Measurements from ENCODE around the gene TRIP13.
A peak's percentile ranks its signal among the peaks of the same experiment; 100 is the strongest.
"Not testable (repeated sequence)": the region's sequence is repeated elsewhere in the genome, so short reads cannot be mapped to it uniquely, and the experiment has no call there.

The TRIP13 gene

DNA sequence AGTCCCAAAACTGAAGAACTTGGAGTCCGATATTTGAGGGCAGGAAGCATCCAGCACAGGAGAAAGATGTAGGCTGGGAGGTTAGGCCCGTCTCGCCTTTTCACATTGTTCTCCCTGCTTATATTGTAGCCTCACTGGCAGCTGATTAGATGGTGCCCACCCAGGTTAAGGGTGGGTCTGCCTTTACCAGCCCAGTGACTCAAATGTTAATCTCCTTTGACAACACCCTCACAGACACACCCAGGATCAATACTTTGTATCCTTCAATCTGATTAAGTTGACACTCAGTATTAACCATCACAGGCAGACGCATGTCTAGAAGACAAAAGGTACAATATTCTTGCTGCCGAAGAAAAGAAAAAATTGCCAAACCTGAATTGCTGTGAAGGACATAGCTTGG lies 26.0 kb downstream of the TRIP13 start:
- not testable (repeated sequence) for DNase-seq (ENCODE audit: low spot score)

DNA sequence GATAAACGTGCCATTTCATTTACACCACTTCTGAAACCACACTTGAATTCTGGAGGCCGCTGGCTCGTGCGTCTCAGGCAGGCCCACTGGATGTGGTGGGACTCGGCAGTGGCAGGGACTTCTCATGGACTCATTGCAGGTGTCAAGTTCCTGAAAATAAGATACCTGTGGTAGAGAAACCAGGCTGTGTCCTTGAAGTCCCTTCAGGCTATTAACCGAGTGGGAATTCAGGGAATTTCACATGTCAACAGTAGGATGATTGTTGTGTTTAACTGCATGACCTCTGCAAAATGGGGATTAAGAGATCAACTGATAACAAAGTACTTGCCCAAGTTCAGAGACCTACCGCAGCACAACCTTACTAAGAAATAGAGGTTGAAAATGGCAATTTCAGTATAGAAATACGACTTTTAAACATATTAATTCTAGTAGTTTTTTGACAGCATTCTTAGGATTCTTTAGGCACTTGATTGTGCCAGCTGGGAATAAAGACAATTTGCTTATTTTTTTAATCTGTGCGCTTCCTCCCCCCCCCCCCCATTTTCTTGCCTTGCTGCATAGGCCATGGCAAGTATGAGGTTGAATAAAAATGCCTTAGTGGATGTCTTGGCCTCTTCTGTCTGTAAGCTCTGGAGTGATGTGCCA lies 26.8 kb downstream of the TRIP13 start:
- DNase-seq (ENCODE audit: low spot score) = no peak

DNA sequence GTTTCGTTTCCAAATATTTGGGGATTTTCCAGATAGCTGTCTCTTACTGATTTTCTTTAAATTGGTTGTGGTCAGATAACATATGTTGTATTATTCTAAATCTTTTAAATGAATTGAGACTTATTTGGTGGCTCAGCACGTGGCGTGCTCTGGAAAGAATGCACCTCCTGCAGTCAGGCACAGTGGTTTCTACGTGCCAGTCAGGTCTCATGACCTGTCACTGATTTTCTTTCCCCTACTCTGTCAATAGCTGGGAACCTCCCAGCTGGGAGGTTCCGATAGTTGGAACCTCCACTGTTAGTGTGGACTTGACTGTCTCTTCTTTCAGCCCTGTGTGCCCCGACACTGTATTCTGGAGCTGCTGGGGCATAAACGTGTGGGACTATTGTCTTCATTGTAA lies 27.6 kb downstream of the TRIP13 start:
- DNase-seq (ENCODE audit: low spot score) = no peak

DNA sequence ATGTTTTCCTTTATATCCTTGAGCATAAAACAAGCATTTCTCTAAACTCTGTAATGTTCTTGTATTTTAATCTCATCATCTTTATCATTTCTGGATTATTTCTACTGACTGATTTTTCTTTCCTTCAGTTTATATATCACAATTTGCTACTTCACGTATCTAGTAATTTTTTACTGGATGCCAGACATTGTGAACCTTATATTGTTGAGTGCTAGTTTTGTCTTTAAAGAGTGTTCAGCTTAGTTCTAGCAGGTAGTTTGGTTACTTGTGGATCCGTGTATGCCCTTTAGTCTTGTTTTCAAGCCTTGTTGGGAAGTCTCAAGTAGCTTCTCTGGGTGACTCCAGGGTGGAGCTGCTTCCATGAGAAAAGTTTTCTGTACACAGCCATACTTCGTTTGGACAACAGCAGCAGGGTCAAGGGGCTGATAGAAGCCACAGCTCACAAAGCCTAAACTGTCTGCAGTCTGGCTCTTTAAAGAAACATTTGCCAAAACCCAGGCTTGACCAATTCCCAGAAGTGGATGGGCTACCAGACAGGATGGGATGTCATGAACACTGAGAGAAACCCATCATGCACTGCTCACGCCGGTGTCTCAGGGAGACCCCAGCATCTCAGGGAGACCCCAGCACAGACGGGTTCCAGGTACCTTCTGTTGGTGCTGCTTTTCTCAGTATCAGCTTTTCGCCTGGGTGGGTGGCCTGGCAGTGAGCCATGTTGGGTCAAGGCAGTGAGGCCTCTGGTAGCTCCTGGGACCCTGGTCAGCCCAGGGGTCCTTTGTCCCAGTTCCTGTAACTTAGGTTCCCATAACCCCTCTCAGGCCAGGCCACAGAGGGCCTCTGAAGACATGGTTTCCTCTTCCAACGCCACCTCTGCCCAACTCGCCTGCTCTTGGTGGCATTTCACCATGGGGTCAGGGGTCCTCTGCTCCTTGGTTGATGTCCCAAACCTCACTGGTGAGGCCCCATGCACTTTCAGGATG lies 29.1 kb downstream of the TRIP13 start:
- DNase-seq (ENCODE audit: low spot score) = no peak

DNA sequence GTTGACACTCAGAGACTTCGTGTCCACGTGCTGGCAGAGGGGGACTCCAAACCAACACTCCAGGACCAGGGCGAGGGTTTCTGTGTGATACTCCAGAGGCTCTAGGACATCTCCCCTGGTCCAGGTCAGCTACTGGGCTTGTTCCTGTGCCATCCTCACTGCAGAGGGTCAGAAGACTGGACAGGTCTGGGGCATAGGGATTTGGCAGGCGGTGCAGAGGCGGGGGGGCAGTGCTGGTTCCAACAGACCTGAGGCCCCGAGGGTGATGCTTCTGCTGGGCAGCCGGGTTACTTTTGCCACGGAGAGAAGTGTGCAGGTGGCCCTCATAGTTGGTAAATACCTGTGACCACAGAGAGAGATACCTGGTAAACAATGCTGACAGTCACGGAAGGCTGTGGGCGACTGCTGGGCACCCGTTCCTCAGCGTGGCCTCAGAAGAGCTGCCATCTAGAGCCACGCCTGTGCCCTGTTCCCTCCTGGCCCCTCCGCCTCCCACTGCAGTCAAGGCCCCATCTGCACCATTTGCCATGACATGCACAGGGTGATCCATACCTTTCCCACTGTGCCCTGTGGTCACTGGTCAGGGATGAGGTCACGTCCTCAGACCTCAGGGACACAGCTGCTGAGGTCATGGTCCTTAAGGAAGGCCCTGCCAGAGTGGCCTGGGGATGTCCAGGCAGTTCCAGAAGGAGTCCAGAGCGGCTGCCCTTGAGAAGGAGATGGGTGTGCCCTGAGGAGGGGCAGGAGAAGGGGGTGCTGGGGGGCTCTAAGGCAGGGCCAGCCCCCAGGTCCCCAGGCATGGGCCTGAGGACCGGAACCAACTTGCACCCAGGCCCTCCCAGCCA lies 30.0 kb downstream of the TRIP13 start:
- DNase-seq (ENCODE audit: low spot score) = no peak

DNA sequence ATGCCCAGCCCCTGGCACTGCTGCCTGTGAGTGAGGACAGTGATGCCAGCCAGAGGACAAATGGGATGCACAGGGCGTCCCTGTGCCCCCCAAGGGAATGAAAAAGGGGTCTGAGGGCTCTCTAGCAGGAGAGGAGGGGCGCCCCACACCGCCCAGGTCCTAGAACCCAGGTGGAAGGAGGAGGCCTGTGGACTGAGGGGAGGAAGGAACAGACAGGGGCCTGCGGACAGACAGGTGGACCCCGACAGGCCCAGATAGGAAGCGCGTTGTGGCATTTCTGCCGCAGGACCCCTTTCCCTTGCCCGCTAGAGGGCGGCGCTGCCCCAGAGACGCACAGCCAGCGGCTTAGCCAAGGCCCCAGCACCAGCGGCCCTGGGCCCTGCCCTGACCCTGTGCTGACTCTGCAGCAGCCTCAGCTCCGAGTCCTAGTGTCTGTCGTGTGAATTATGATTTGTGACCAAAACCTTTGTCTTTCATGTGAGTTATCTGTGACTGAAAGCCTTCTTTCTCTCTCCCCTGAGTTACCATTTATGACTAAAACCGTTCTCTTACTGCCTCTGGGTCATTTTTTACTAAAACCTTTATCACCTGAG lies 30.7 kb downstream of the TRIP13 start:
- DNase-seq (ENCODE audit: low spot score) = peak; percentile 69

DNA sequence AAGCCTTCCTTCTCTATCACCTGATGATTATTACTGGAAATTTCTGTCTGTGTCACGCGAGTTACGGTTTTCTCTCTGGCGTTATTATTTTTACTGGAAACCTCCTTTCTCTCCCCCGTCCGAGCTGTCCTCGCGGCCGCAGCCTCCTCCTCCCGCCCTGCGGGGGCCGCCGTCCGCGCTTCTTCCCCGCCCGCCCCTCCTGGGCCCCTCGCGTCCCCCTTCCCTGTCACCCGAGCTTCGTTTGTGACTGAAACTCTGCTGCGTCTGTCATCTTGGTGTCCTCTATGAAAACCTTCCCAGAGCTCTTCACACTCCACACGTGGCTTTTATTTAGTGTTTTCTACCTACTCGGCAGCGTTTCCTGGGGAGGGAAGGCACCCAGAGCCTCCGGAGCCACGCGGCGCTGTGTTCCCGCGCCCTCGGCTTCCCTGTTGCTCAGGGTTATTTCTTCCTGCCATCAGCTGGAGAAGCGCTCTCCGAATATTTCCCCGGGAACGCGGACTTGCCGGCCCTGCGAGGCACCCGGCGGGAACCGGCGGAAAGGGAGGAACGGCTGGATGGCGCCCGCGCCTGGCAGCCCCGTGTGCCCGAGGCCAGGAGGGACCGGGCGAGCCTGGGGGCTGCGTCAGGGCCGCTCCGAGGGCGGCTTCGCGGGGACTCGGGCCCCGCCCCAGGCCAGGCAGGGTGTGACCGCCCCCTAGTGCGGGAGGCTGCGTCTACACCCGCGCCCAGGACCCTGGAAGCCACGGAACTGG lies 33.9 kb downstream of the TRIP13 start:
- DNase-seq (ENCODE audit: low spot score) = no peak

DNA sequence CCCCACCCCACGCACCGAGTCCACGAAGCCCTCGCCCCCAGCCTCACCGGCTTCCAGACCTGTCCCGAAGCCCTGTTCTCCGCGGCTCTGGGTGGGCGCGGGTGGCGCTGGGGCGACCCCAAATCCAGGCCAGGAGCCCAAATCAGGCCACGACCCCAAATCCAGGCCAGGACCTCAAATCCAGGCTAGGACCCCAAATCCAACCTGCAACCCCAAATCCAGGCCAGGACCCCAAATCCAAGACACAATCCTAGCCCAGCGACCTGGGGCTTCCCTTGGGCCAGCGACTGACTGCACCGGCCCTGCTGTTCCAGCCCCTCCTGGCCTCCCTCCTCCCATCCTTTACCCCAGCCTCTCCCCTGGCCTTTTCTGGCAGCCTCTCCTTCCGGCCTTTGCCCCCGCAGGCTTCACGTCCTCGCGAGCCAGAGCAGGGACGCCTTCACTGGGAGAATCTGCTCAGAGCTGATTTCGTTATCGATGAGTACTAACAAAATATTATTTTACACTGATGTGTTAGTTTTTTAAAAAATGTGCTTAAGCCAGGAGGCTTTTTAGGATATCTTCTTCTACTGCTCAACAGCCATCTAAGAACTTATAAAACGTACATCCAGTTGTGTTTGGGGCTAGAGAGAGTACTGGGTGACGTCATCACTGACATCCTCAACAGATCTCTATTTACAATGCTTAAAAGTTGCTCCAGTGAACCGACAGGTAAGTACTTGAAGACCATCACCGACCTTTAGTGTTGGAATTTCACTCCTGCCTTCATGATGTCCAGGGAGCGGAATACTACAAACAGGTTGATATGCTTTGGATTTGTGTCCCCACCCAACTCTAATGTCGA lies 34.7 kb downstream of the TRIP13 start:
- no peak for DNase-seq (ENCODE audit: low spot score)

DNA sequence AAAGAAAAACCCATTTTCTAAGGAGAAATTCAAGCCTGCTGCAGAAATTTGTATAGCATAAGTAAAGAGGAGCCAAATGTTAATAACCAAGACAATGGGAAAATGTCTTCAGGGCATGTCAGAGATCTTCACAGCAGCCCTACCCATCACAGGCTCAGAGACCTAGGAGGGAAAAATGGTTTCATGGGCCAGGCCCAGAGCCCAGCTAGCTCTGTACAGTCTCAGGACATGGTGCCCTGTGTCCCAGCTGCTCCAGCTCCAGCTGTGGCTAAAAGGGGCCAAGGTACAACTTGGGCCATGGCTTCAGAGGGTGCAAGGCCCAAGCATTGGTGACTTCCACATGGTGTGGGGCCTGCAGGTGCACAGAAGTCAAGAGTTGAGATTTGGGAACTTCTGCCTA lies 36.5 kb downstream of the TRIP13 start:
- not testable (repeated sequence) for DNase-seq (ENCODE audit: low spot score)

DNA sequence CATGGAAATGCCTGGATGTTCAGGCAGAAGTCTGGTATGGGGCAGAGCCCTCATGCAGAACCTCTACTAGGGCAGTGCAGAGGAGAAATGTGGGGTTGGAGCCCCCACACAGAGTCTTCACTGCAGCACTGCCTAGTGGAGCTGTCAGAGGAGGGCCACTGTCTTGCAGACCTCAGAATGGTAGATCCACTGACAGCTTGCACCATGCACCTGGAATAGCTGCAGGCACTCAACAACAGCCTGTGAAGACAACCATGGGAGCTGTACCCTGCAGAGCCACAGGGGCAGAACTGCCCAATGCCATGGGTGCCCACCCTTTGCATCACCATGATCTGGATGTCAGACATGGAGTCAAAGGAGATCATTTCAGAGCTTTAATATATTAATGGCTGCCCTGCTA lies 36.9 kb downstream of the TRIP13 start:
- no peak for DNase-seq (ENCODE audit: low spot score)

DNA sequence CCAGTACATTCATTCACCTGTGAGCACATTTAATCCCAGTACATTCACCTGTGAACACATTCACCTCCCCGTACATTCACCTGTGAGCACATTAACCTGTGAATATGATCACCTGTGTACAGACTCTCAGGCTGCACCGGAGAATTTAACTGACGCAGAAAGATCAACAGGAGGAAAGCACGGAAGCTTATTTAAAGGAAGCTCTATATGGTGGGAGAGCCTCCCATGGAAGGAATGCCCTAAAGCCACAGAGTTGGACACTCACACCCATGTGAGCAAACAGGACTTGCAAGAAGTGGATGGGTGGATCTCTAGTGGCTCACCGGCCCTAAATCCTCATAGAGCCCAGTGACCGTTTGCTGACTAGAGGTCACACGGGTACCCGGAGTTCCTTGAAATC lies 38.2 kb downstream of the TRIP13 start:
- no peak for DNase-seq (ENCODE audit: low spot score)

DNA sequence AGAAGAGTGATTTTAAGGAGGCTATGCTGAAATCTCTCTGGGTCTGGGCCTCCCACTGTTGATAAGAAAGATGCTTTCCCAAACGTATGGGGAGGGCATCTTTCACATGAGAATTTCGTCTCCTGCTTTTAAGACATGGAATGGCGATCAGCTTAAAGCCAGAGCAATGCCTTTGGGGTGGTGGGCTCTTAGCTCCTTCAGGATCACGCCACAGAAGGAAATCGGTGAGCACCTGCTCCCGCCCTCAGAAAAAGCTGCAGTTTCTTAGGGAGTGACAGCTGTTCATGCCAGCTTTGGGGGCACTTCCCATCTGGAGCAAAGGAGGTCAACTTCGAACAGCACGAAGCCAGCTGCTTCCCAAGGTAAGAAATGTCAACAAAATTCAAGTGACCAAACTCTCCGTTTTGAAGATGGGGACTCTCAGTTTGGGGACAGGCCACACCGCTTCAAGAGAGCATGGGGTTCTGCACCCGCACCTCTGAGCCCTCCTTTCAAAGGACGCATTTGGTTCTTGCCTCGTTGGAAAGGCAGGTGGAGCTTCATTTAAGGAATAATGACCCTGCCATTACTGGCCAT lies 39.0 kb downstream of the TRIP13 start:
- no peak for DNase-seq (ENCODE audit: low spot score)

DNA sequence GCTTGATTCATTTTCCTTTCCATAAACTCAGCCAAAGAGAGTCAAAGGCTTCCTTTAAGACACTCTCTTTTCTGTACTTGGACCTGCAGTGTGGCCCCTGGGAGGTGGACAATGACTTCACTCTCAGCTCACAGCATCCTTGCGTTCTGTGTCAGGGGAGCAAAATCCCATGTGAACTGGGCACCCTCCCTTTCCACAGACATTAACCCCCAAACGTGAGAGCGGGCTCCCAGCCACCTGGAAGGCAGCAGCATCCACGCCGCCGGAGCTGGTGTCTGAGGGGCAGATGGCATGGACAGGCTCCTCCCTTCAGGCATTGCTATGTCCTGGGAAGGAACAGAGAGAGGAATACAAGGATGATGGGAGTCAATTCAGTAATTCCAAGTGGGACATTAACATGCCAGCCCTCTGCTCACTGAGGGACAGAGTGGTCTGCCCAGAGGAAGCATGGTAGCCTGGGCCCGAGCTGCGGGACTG lies 39.5 kb downstream of the TRIP13 start:
- no peak for DNase-seq (ENCODE audit: low spot score)

DNA sequence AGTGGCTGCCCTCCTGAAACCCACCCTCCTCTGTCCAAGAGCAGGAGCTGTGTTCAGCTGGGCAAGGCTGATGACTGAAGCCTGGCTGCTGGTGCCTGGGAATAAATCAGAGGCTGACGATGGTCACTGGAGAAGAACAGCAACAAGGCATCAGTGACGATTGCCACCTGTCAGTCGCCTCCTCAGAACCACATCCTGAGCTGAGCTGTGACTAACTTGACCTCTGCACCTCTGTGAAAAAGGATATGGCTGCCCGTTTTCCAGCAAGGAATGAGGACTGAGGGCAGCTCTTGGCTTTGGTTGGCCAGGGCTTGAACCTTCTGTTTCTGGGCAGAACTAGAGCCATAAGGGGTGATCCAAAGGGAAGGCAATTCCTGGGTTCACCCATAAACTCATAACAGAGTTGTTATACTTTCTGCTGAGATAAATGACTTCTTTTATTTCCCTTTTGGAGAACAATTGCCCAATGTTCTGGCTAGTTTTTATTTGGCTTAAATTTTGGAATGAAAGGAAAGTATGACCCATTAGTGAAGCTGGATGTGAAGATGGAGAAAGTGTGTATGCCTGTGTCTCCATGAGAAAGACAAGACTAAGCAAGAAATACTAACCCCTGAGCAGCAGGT lies 40.1 kb downstream of the TRIP13 start:
- DNase-seq (ENCODE audit: low spot score) = no peak

DNA sequence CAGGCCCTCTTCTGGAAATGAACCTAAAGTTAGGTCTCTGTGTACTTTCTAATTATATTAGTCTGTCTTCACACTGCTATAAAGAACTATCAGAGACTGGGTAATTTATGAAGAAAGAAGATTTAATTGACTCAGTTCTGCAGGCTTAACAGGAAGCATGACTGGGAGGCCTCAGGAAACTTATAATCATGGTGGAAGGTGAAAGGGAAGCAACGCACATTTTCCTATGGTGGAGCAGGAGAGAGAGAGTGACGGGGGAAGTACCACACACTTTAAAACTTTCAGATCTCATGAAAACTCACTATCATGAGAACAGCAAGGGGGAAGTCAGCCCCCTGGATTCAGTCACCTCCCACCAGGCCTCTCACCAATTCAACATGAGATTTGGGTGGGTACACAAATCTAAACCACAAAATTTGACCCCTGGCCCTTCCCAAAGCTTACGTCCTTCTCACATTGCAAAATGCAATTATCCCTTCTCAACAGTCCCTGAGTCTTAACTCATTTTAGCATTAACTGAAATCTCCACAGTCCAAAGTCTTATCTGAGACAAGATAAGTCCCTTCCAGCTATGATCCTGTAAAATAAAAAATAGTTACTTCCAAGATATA lies 40.7 kb downstream of the TRIP13 start:
- DNase-seq (ENCODE audit: low spot score) = no peak

DNA sequence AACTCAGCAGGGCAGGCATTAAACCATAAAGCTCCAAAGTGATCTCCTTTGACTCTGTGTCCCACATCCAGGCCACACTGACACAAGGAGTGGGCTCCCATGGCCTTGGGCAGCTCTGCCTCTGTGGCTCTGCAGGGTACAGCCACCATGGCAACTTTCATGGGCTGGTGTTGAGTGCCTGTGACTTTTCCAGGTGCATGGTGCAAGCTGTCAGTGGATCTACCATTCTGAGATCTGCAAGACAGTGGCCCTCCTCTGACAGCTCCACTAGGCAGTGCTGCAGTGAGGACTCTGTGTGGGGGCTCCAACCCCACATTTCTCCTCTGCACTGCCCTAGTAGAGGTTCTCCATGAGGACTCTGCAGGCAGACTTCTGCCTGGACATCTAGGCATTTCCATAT lies 41.3 kb downstream of the TRIP13 start:
- DNase-seq (ENCODE audit: low spot score) = not testable (repeated sequence)

DNA sequence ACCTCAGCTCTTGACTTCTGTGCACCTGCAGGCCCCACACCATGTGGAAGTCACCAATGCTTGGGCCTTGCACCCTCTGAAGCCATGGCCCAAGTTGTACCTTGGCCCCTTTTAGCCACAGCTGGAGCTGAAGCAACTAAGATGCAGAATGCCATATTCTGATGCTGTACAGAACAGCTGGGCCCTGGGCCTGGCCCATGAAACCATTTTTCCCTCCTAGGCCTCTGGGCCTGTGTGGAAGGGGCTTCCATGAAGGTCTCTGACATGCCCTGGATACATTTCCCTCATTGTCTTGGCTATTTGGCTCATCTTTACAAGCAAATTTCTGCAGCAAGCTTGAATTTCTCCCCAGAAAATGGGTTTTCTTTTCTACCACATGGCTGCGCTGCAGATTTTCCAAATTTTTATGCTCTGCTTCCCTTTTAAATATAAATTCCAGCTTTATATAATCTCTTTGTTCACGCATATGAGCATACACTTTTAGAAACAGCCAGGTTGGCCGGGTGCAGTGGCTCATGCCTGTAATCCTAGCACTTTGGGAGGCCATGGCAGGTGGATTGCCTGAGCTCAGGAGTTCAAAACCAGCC lies 41.8 kb downstream of the TRIP13 start:
- not testable (repeated sequence) for DNase-seq (ENCODE audit: low spot score)

DNA sequence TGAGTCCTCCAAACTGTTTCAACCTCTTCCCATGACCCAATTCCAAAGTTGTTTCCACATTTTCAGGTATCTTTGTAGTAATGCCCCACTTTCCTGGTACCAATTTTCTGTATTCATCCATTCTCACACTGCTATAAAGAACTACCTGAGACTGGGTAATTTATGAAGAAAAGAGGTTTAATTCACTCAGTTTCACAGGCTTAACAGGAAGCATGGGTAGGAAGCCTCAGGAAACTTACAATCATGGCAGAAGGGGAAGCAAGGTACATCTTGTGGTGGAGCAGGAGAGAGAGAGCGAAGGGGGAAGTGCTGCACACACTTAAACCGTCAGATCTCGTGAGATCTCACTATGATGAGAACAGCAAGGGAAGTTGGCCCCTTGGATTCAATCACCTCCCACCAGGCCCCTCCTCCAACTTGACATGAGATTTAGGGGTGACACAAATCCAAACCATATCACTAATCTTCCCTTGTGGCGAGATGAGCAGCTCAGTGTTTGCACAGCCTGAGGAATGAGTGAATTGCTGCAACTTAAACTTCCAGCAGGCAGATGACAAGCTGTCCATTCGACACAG lies 42.9 kb downstream of the TRIP13 start:
- no peak for DNase-seq (ENCODE audit: low spot score)

Data from SK-N-DZ (cell line).